Measurements from ENCODE around the gene DNAJB5.
"Not testable (repeated sequence)": the region's sequence is repeated elsewhere in the genome, so short reads cannot be mapped to it uniquely, and the experiment has no call there.

Gene DNAJB5

GRCh38 chr9:35000535-35001284 is 11.2 kb downstream of the DNAJB5 start:
- no peak for DNase-seq (ENCODE audit: low spot score)

GRCh38 chr9:35001285-35001677 is 11.7 kb downstream of the DNAJB5 start:
- DNase-seq (ENCODE audit: low spot score) = no peak

GRCh38 chr9:35001803-35002502 is 12.4 kb downstream of the DNAJB5 start:
- DNase-seq (ENCODE audit: low spot score) = no peak

GRCh38 chr9:35002623-35003022 is 13.1 kb downstream of the DNAJB5 start:
- no peak for DNase-seq (ENCODE audit: low spot score)

- DNase-seq (ENCODE audit: low spot score) = not testable (repeated sequence)
Observed at GRCh38 chr9:35004299-35004698, 14.8 kb downstream of the DNAJB5 start.

GRCh38 chr9:35010351-35010958 is 20.9 kb downstream of the DNAJB5 start:
- no peak for DNase-seq (ENCODE audit: low spot score)

GRCh38 chr9:35014517-35014916 is 25.0 kb downstream of the DNAJB5 start:
- DNase-seq (ENCODE audit: low spot score) = no peak

GRCh38 chr9:35023443-35023842 is 33.9 kb downstream of the DNAJB5 start:
- not testable (repeated sequence) for DNase-seq (ENCODE audit: low spot score)

GRCh38 chr9:35026671-35027070 is 37.1 kb downstream of the DNAJB5 start:
- DNase-seq (ENCODE audit: low spot score) = no peak

- no peak for DNase-seq (ENCODE audit: low spot score)
Observed at GRCh38 chr9:35027374-35027773, 37.8 kb downstream of the DNAJB5 start.

- no peak for DNase-seq (ENCODE audit: low spot score)
Observed at GRCh38 chr9:35027860-35028259, 38.3 kb downstream of the DNAJB5 start.

- DNase-seq (ENCODE audit: low spot score) = no peak
Observed at GRCh38 chr9:35028341-35028740, 38.8 kb downstream of the DNAJB5 start.

GRCh38 chr9:35029241-35029640 is 39.7 kb downstream of the DNAJB5 start:
- no peak for DNase-seq (ENCODE audit: low spot score)

GRCh38 chr9:35029852-35030251 is 40.3 kb downstream of the DNAJB5 start:
- no peak for DNase-seq (ENCODE audit: low spot score)

- DNase-seq (ENCODE audit: low spot score) = no peak
Observed at GRCh38 chr9:35033101-35033500, 43.6 kb downstream of the DNAJB5 start.

- DNase-seq (ENCODE audit: low spot score) = no peak
Observed at GRCh38 chr9:35035851-35036701, 46.5 kb downstream of the DNAJB5 start.

GRCh38 chr9:35042081-35042604 is 52.6 kb downstream of the DNAJB5 start:
- DNase-seq (ENCODE audit: low spot score) = no peak

GRCh38 chr9:35042891-35043545 is 53.5 kb downstream of the DNAJB5 start:
- DNase-seq (ENCODE audit: low spot score) = no peak

GRCh38 chr9:35044071-35044470 is 54.5 kb downstream of the DNAJB5 start:
- no peak for DNase-seq (ENCODE audit: low spot score)
